ENCODE measurements around the gene KRT27.

- TF ChIP-seq CTCF (IDR thresholded peaks at IDR 0.05) (peak; percentile 52), EZH2 (IDR thresholded peaks at IDR 0.05) (no peak), EZH2phosphoT487 (IDR thresholded peaks at IDR 0.05) (no peak)
Observed at GRCh38 chr17:40726919-40727318, 55.4 kb downstream of the KRT27 start.
